Measurements from ENCODE around the gene MSMO1. TPM values are rescaled to one million over a fixed set of nuclear protein-coding genes. Genes with fewer than 3 reads are reported as not detected.
A peak's percentile ranks its signal among the peaks of the same experiment; 100 is the strongest.
"Not testable (repeated sequence)": the region's sequence is repeated elsewhere in the genome, so short reads cannot be mapped to it uniquely, and the experiment has no call there.

The MSMO1 gene
- total RNA-seq (2014; rRNA removed; shearing (Covaris generic)): 88.9 and 95.4 TPM in 2 replicates

GRCh38 chr4:165327211-165328100 is at the start of gene MSMO1:
Gene MSMO1, plus strand, starts transcription at chr4:165327669. Its CDS starts 5,702 bp downstream, at chr4:165333371.
- DNase-seq (ENCODE audit: low read depth): peak; percentile 97

GRCh38 chr4:165279531-165279930 is 47.9 kb upstream of the MSMO1 start:
- DNase-seq (ENCODE audit: low read depth): not testable (repeated sequence)

GRCh38 chr4:165284697-165285096 is 42.8 kb upstream of the MSMO1 start:
- not testable (repeated sequence) for DNase-seq (ENCODE audit: low read depth)

- not testable (repeated sequence) for DNase-seq (ENCODE audit: low read depth)
Measured at GRCh38 chr4:165286619-165287340, 40.7 kb upstream of the MSMO1 start.

GRCh38 chr4:165288226-165288625 is 39.2 kb upstream of the MSMO1 start:
- no peak for DNase-seq (ENCODE audit: low read depth)

GRCh38 chr4:165288639-165289422 is 38.6 kb upstream of the MSMO1 start:
- DNase-seq (ENCODE audit: low read depth): peak; percentile 14

- no peak for DNase-seq (ENCODE audit: low read depth)
Measured at GRCh38 chr4:165289423-165289785, 38.1 kb upstream of the MSMO1 start.

- no peak for DNase-seq (ENCODE audit: low read depth)
Measured at GRCh38 chr4:165293061-165293460, 34.4 kb upstream of the MSMO1 start.

GRCh38 chr4:165293927-165294649 is 33.4 kb upstream of the MSMO1 start:
- DNase-seq (ENCODE audit: low read depth): no peak

- no peak for DNase-seq (ENCODE audit: low read depth)
Measured at GRCh38 chr4:165294907-165295306, 32.6 kb upstream of the MSMO1 start.

- DNase-seq (ENCODE audit: low read depth): no peak
Measured at GRCh38 chr4:165297626-165298025, 29.8 kb upstream of the MSMO1 start.

- no peak for DNase-seq (ENCODE audit: low read depth)
Measured at GRCh38 chr4:165299399-165300060, 27.9 kb upstream of the MSMO1 start.

GRCh38 chr4:165301833-165302232 is 25.6 kb upstream of the MSMO1 start:
- peak; percentile 15 for DNase-seq (ENCODE audit: low read depth)

GRCh38 chr4:165302658-165303057 is 24.8 kb upstream of the MSMO1 start:
- no peak for DNase-seq (ENCODE audit: low read depth)

GRCh38 chr4:165308166-165308565 is 19.3 kb upstream of the MSMO1 start:
- no peak for DNase-seq (ENCODE audit: low read depth)

GRCh38 chr4:165308606-165309005 is 18.9 kb upstream of the MSMO1 start:
- DNase-seq (ENCODE audit: low read depth): no peak

- no peak for DNase-seq (ENCODE audit: low read depth)
Measured at GRCh38 chr4:165309456-165309855, 18.0 kb upstream of the MSMO1 start.

GRCh38 chr4:165312506-165312905 is 15.0 kb upstream of the MSMO1 start:
- DNase-seq (ENCODE audit: low read depth): no peak

- no peak for DNase-seq (ENCODE audit: low read depth)
Measured at GRCh38 chr4:165319030-165319429, 8.4 kb upstream of the MSMO1 start.

GRCh38 chr4:165319509-165319908 is 8.0 kb upstream of the MSMO1 start:
- no peak for DNase-seq (ENCODE audit: low read depth)
